ENCODE results near the gene MAPKAPK5. TPM values are rescaled to one million over a fixed set of nuclear protein-coding genes. Genes with fewer than 3 reads are reported as not detected.

Gene MAPKAPK5
- total and polyA plus RNA-seq, 2 of the 13 experiments (the other 11 are each of a cell fraction or from before 2014, with no cell fraction given), result 43.2 to 58.2 TPM

DNA sequence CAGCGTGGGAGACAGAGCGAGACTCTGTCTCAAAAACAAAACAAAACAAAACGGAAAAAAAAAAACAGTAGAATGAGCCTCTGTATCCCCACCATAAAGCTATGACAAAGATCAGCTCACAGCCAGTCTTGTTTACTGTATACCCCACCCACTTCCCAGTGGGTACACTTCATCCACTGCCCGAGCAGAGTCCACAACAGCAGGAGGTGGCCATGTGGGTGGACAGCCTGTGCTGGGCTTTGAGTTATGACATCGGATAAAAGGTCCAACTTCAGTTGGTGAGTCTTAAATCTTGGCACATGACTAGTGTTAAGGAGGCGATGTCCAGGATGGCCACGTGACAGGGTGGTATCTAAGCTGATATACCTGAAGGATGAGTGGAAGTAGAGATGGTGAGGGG, 34.8 kb upstream of the MAPKAPK5 start (continued):
- TF ChIP-seq MLX (CRISPR knock-in tag; IDR thresholded peaks at IDR 0.05), result peak; percentile 38; the same call in 1 of the 2 replicates
- no peak for TF ChIP-seq SOX13 (IDR thresholded peaks at IDR 0.05)
- TF ChIP-seq SOX13 (CRISPR knock-in tag; conservative IDR thresholded peaks at IDR 0.05 in 1 of 2, IDR thresholded peaks at IDR 0.05 in 1 of 2), result 0 out of 4 replicates have a peak, but pooled peaks of 1 of the 2 experiments have one; percentile 15

- WGBS (ENCODE audit: low lambda C conversion rate), result 24% methylated on average over 13 of the region's 13 CpGs
- Histone ChIP-seq H3K4me3 (replicated peaks in 1 of 3; ENCODE audit: insufficient read depth in 1 of 3, low read depth in 2 of 3, low read length in 3 of 3) (no peak overlapping the region), H4K20me1 (ENCODE audit: insufficient read depth, low read length) (no peaks in the 10 kb centered on the region), H3K9me3 (ENCODE audit: low read length) (no peaks in the 10 kb centered on the region), H3K79me2 (ENCODE audit: insufficient read depth, low read length) (no peaks in the 10 kb centered on the region), H3K36me3 (replicated peaks in 1 of 2; ENCODE audit: control insufficient read depth in 1 of 2, insufficient read depth in 2 of 2, low read length in 2 of 2) (peaks cover 1 to 22% of the 10 kb centered on the region in 2 experiments; a peak in 4 of 5 replicates), H3K4me2 (ENCODE audit: low read depth, low read length) (no peak overlapping the region), H3K9ac (ENCODE audit: insufficient read depth, low read depth, low read length) (no peak overlapping the region), H3K27ac (ENCODE audit: extremely low read length, insufficient read depth, low read length) (no peak overlapping the region), H2AFZ (ENCODE audit: low read length) (no peak overlapping the region), H3K27me3 (ENCODE audit: control insufficient read depth in 1 of 2, insufficient read depth in 2 of 2, low read length in 2 of 2) (no peaks in the 10 kb centered on the region), H3K4me1 (ENCODE audit: insufficient read depth, low read length) (peaks cover 23% of the 10 kb centered on the region)
- ChIA-PET POLR2A (interaction anchor here (0.9 to 1.8 kb wide), 6 partner anchors 23 to 128 kb away, joined by 3 to 10 read pairs (median 4); partner anchors contain the start of genes ACAD10, ALDH2, BRAP and MAPKAPK5), CTCF (ENCODE audit: low intra/inter-chr PET ratio, low total read pairs) (interaction anchor here (0.7 to 2.4 kb wide), 2 partner anchors 46 to 60 kb away, joined by 3 to 31 read pairs; partner anchors contain the start of gene ALDH2)
- intact Hi-C loops (cut with micrococcal nuclease; ENCODE audit: unreplicated experiment), result loop anchor here (1.0 to 5.0 kb wide), 3 partner anchors 36 to 126 kb away; no protein-coding TSS in a partner anchor
- peak; percentile 94 for FAIRE-seq
- BruUV-seq (replicated peaks), result TSS peak; percentile 37
- in situ Hi-C loops (cut with HindIII; ENCODE audit: extremely low pct_ligation_motif_present, low pct_unique_long_range_greater_than_20kb), result loop anchor here (10.0 kb wide), 1 partner anchor 58 kb away; no protein-coding TSS in a partner anchor
- peak; percentile 80 for DNase-seq (ENCODE audit: low spot score)
- peak; percentile 93 for ATAC-seq
- TF ChIP-seq TAF1 (CRISPR knock-in tag; IDR thresholded peaks at IDR 0.05) (no peak), RFXAP (CRISPR knock-in tag; IDR thresholded peaks at IDR 0.05; ENCODE audit: borderline replicate concordance) (no peak), RAD21 (CRISPR knock-in tag; IDR thresholded peaks at IDR 0.05) (peak; percentile 73), MBD4 (IDR thresholded peaks at IDR 0.05; ENCODE audit: borderline replicate concordance, low read length) (no peak), CTCF (CRISPR knock-in tag; IDR thresholded peaks at IDR 0.05) (peak; percentile 94), ZFP82 (CRISPR knock-in tag; IDR thresholded peaks at IDR 0.05; ENCODE audit: borderline replicate concordance) (no peak), TEF (CRISPR knock-in tag; IDR thresholded peaks at IDR 0.05) (no peak), PATZ1 (CRISPR knock-in tag; IDR thresholded peaks at IDR 0.05) (0 out of 2 replicates have a peak, but pooled peaks have one; percentile 12)
- TF ChIP-seq, protein P1, sequence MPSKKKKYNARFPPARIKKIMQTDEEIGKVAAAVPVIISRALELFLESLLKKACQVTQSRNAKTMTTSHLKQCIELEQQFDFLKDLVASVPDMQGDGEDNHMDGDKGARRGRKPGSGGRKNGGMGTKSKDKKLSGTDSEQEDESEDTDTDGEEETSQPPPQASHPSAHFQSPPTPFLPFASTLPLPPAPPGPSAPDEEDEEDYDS (CRISPR knock-in tag; IDR thresholded peaks at IDR 0.05), result peak; percentile 30; the same call in 1 of the 2 replicates
Measured at GRCh38 chr12:111812881-111813741, 28.9 kb upstream of the MAPKAPK5 start.

Data from HepG2 (cell line).